GM12873 (cell line): ENCODE measurements around the gene SNX21.

ENCODE experiments used
- CTCF ChIP-seq: IDR thresholded peaks from 2 replicates; pipeline ENCODE4 v1.5.1; 2012; ENCODE audit warnings: low read depth, mild to moderate bottlenecking, moderate library complexity, low read length, control low read depth; ENCODE audit not compliant: insufficient read depth; ENCODE audit errors: missing control alignments

The SNX21 gene

DNA sequence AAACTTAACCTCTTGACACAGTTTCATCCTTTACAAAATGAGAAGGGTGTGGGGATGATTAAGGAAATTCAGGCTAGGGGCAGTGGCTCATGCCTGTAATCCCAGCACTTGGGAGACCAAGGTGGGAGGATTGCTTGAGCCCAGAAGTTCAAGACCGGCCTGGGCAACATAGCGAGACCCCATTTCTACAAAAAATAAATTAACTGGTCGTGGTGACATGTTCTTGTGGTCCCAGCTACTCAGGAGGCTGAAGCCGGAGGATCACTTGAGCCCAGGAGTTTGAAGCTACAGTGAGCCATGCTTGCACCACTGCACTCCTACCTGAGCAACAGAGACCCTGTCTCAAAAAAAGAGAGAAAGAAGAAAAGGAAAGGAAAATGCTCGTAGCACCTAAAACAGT lies 32.9 kb downstream of the SNX21 start:
- TF ChIP-seq CTCF = no peak

GRCh38 chr20:45867136-45867818 lies 33.7 kb downstream of the SNX21 start:
- TF ChIP-seq CTCF = no peak

DNA sequence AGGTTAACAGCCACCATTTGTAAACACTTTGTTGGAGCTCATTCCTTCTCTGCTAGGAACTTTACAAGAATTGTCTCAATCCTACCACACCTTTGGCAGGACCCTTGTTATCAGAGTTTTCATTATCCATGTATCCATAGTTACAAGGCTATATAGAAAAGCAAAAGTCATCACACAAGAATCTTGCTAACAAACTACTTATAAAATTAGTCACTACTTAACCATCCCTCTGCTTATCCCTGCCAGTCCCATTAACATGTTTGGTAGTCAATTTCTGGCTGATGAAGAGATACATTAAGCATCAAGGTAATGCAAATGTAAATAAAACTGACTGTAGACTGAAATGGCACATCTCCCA lies 34.2 kb downstream of the SNX21 start:
- TF ChIP-seq CTCF = no peak

DNA sequence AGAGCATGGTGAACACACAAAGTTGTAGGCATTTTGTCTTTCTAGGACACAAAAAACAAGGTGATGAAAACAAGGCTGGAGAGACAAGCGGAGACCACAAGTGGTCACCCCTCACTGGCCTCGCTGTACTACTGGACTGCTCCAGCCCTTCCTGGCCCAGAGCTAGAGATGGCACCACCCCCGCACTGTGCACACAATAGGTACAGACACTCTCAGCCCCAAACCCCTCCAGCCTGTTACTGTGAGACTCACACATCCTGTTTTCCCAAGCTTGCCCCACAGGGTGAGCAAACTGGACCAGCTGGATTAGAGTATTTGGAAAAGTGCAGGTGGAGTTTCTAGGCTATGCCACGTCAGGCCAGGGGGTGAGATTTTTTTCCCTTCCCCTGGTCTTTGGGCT lies 39.0 kb downstream of the SNX21 start:
- TF ChIP-seq CTCF = no peak

DNA sequence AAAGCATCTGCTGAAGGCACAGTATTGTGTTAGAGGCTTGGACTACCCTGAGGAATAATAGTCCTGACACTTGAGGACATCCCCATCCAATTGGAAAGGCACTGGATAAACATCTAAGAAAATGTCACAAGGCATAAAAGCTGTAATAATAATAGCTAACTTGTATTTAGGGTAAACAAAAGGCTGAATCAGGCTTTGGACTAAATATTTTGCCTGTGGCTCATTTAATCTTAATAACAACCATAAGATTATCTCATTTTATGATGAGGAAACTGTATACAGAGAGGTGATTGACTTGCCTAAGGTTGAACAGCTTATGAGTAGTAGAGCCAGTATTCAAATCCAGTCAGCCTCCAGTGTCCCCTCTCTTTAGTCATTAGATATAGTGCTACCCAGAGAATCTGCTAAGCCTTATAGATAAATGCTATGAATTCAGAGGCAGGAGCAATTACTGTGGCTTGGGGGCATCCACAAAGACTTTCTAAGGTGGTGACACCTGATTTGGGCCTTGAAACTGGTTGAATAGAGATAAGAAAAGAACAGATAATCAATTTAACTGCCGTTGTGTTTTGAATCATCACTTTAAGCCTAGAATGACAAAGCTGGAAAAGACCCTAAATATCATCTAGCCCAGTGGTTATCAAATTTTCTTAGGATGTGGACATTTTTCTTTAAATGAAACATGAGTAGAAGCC lies 40.0 kb downstream of the SNX21 start:
- no peak for TF ChIP-seq CTCF

- no peak for TF ChIP-seq CTCF
Measured at GRCh38 chr20:45874576-45874975, 41.0 kb downstream of the SNX21 start.

DNA sequence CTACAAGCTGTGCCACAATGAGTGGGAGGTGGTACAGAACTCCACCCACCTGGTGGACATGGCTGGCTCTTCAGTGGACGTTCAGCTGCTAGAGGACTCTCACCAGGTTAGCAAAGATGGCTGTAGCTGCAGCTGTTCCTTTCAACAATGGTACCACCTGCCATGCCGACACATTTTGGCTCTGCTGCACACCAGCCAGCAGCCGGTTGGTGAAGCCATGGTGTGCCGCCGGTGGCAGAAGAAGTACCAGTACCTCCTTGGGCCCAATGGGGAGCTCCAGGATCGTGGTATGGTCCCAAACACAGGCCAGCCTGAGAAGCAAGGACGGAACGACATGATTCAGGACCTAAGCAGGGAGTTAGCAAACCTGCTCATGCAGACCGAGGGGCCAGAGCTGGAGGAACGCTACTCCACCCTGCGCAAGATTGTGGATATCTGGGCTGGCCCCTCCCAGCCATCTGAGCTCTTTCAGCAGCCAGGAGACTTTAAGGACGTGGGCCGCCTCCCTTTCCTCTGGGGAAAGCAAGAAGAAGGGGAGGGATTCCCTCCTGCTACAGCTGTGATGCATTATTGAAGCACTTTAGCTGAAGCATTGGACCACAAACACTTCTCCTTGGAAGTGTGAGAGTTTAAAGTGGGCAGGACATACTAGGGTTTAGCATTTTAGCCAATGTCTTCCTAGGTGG lies 44.6 kb downstream of the SNX21 start:
- TF ChIP-seq CTCF = no peak
